Mesendoderm (in vitro differentiated cells): Measurements from ENCODE around the gene SH3BP1.
A peak's percentile ranks its signal among the peaks of the same experiment; 100 is the strongest.

Source experiments
- DNase-seq: peaks from one replicate; pipeline ENCODE4 v3.0.0; 2013
- H2AK5ac ChIP-seq: 2 replicates; pipeline ENCODE4 v1.6.1; 2013; ENCODE audit warnings: low read length, inconsistent platforms
- H2BK120ac ChIP-seq: 2 replicates; pipeline ENCODE4 v1.6.1; 2013; ENCODE audit warnings: low read depth, mild to moderate bottlenecking, low read length, moderate library complexity, mixed read lengths
- H2BK15ac ChIP-seq: replicated peaks from 2 replicates; pipeline ENCODE4 v1.6.1; 2013; ENCODE audit warnings: low read depth, mild to moderate bottlenecking, moderate library complexity
- H2BK5ac ChIP-seq: 2 replicates; pipeline ENCODE4 v1.6.1; 2013; ENCODE audit warnings: low read length, inconsistent platforms
- H3K18ac ChIP-seq: 2 replicates; pipeline ENCODE4 v1.6.1; 2013; ENCODE audit warnings: mild to moderate bottlenecking, low read length, mixed read lengths
- H3K23ac ChIP-seq: one replicate; pipeline ENCODE4 v1.6.1; 2013; ENCODE audit warnings: low read length
- H3K27ac ChIP-seq: 2 replicates; pipeline ENCODE4 v1.5.1; 2013; ENCODE audit warnings: low read depth, mild to moderate bottlenecking, inconsistent platforms, low read length, moderate library complexity
- H3K27me3 ChIP-seq: 2 replicates; pipeline ENCODE4 v1.6.1; 2013; ENCODE audit warnings: low read length, control low read depth, mild to moderate bottlenecking, inconsistent platforms; ENCODE audit not compliant: insufficient read depth, poor library complexity
- H3K36me3 ChIP-seq: 2 replicates; pipeline ENCODE4 v1.6.1; 2013; ENCODE audit warnings: low read length, inconsistent platforms; ENCODE audit not compliant: control insufficient read depth, insufficient read depth
- H3K4ac ChIP-seq: one replicate; pipeline ENCODE4 v1.6.1; 2013; ENCODE audit warnings: low read depth, mild to moderate bottlenecking, low read length, moderate library complexity
- H3K4me1 ChIP-seq: 2 replicates; pipeline ENCODE4 v1.6.1; 2013; ENCODE audit warnings: low read depth, low read length, inconsistent platforms; ENCODE audit not compliant: control insufficient read depth
- H3K4me2 ChIP-seq: 2 replicates; pipeline ENCODE4 v1.6.1; 2013; ENCODE audit warnings: low read length
- H3K4me3 ChIP-seq: 2 replicates; pipeline ENCODE4 v1.5.1; 2013; ENCODE audit warnings: mild to moderate bottlenecking, low read length
- H3K56ac ChIP-seq: one replicate; pipeline ENCODE4 v1.6.1; 2013; ENCODE audit warnings: low read length
- H3K79me1 ChIP-seq: 2 replicates; pipeline ENCODE4 v1.6.1; 2013; ENCODE audit warnings: low read length, inconsistent platforms
- H3K79me2 ChIP-seq: 2 replicates; pipeline ENCODE4 v1.6.1; 2013; ENCODE audit warnings: mild to moderate bottlenecking, low read length; ENCODE audit not compliant: control insufficient read depth, insufficient read depth
- H3K9ac ChIP-seq: 2 replicates; pipeline ENCODE4 v1.6.1; 2013; ENCODE audit warnings: low read length, inconsistent platforms
- H4K5ac ChIP-seq: one replicate; pipeline ENCODE4 v1.6.1; 2013; ENCODE audit warnings: low read length
- H4K8ac ChIP-seq: one replicate; pipeline ENCODE4 v1.6.1; 2013; ENCODE audit warnings: low read depth, mild to moderate bottlenecking, control low read depth, low read length, moderate library complexity
- WGBS: extraction: QIAGEN DNeasy Blood & Tissue Kit; methylation state at CpG from one replicate; pipeline ENCODE4 v1.1.7; 2013; ENCODE audit warnings: low lambda C conversion rate, missing lambda C conversion rate; ENCODE audit not compliant: insufficient coverage; ENCODE audit errors: extremely low coverage; 5-methylcytosine and 5-hydroxymethylcytosine counted together

Gene SH3BP1

GRCh38 chr22:37674248-37674647, 34.8 kb downstream of the SH3BP1 start:
- Histone ChIP-seq H3K9ac (no peak overlapping the region), H3K27me3 (no peaks in the 10 kb centered on the region), H4K5ac (no peak overlapping the region), H3K36me3 (peaks cover 1% of the 10 kb centered on the region), H3K4me1 (no peaks in the 10 kb centered on the region), H3K18ac (no peak overlapping the region), H3K79me2 (no peaks in the 10 kb centered on the region), H3K23ac (no peak overlapping the region), H3K4me2 (no peak overlapping the region), H3K79me1 (no peaks in the 10 kb centered on the region), H2BK120ac (no peak overlapping the region), H3K56ac (no peak overlapping the region), H2BK5ac (no peak overlapping the region), H4K8ac (no peak overlapping the region), H2AK5ac (no peak overlapping the region), H3K27ac (no peak overlapping the region), H3K4ac (no peak overlapping the region), H3K4me3 (no peak overlapping the region), H2BK15ac (no peak overlapping the region)
- DNase-seq: no peak
- WGBS: no CpG with 5 or more reads among the region's 12 CpGs

GRCh38 chr22:37674951-37675929, 35.8 kb downstream of the SH3BP1 start, which contains the start of gene LGALS1:
Gene LGALS1 (plus strand): TSS chr22:37675636. CDS start chr22:37675703, 67 bp downstream.
- no peak within 1 kb of the TSS for H2AK5ac ChIP-seq
- H2BK5ac ChIP-seq: no peak within 1 kb of the TSS
- H3K56ac ChIP-seq: peak within 1 kb of the TSS; percentile 79
- H2BK15ac ChIP-seq: no peak within 1 kb of the TSS
- no CpG with 5 or more reads among the region's 34 CpGs for WGBS
- H3K9ac ChIP-seq: peak within 1 kb of the TSS; percentile 71
- no peaks in the 10 kb centered on the region for H3K4me1 ChIP-seq
- peak within 1 kb of the TSS; percentile 40 for H3K4ac ChIP-seq
- H3K18ac ChIP-seq: peak within 1 kb of the TSS; percentile 15
- H4K8ac ChIP-seq: no peak within 1 kb of the TSS
- peaks cover 1% of the 10 kb centered on the region for H3K36me3 ChIP-seq
- no peak within 1 kb of the TSS for H3K4me3 ChIP-seq
- no peaks in the 10 kb centered on the region for H3K79me1 ChIP-seq
- no peak within 1 kb of the TSS for H3K23ac ChIP-seq
- no peak within 1 kb of the TSS for H2BK120ac ChIP-seq
- H4K5ac ChIP-seq: no peak within 1 kb of the TSS
- H3K27ac ChIP-seq: no peak within 1 kb of the TSS
- peak within 1 kb of the TSS; percentile 49 for H3K4me2 ChIP-seq
- H3K79me2 ChIP-seq: no peaks in the 10 kb centered on the region
- no peaks in the 10 kb centered on the region for H3K27me3 ChIP-seq
- DNase-seq: peak; percentile 64

- no peak overlapping the region for H2BK120ac ChIP-seq
- no peaks in the 10 kb centered on the region for H3K4me1 ChIP-seq
- H2BK15ac ChIP-seq: no peak overlapping the region
- peak overlapping the region; percentile 22 for H3K4me3 ChIP-seq
- peak overlapping the region; percentile 32 for H3K27ac ChIP-seq
- H2BK5ac ChIP-seq: no peak overlapping the region
- no peaks in the 10 kb centered on the region for H3K79me1 ChIP-seq
- H3K4me2 ChIP-seq: peak overlapping the region; percentile 49
- H3K36me3 ChIP-seq: peaks cover 1% of the 10 kb centered on the region
- H3K27me3 ChIP-seq: no peaks in the 10 kb centered on the region
- H3K4ac ChIP-seq: peak overlapping the region; percentile 40
- WGBS: no CpG with 5 or more reads among the region's 17 CpGs
- H4K5ac ChIP-seq: no peak overlapping the region
- H2AK5ac ChIP-seq: no peak overlapping the region
- peak overlapping the region; percentile 79 for H3K56ac ChIP-seq
- no peaks in the 10 kb centered on the region for H3K79me2 ChIP-seq
- peak overlapping the region; percentile 71 for H3K9ac ChIP-seq
- H3K23ac ChIP-seq: no peak overlapping the region
- H4K8ac ChIP-seq: no peak overlapping the region
- H3K18ac ChIP-seq: peak overlapping the region; percentile 15
- no peak for DNase-seq
Observed at GRCh38 chr22:37675930-37676735, 36.7 kb downstream of the SH3BP1 start.

GRCh38 chr22:37676736-37677492, 37.4 kb downstream of the SH3BP1 start:
- Histone ChIP-seq H3K4ac (peak overlapping the region; percentile 75), H3K4me3 (peak overlapping the region; percentile 35), H3K18ac (peak overlapping the region; percentile 15), H3K23ac (no peak overlapping the region), H3K4me1 (no peaks in the 10 kb centered on the region), H3K56ac (peak overlapping the region; percentile 82), H2BK5ac (no peak overlapping the region), H3K79me2 (no peaks in the 10 kb centered on the region), H3K27ac (peak overlapping the region; percentile 32), H3K9ac (peak overlapping the region; percentile 71), H4K8ac (no peak overlapping the region), H3K27me3 (no peaks in the 10 kb centered on the region), H4K5ac (no peak overlapping the region), H2BK120ac (no peak overlapping the region), H3K4me2 (peak overlapping the region; percentile 87), H3K36me3 (peaks cover 1% of the 10 kb centered on the region), H2BK15ac (no peak overlapping the region), H3K79me1 (no peaks in the 10 kb centered on the region), H2AK5ac (no peak overlapping the region)
- peak; percentile 98 for DNase-seq
- WGBS: no CpG with 5 or more reads among the region's 42 CpGs

- WGBS: no CpG with 5 or more reads among the region's 15 CpGs
- H3K36me3 ChIP-seq: peaks cover 1% of the 10 kb centered on the region
- H3K56ac ChIP-seq: peak overlapping the region; percentile 82
- no peak overlapping the region for H3K4ac ChIP-seq
- H3K79me2 ChIP-seq: no peaks in the 10 kb centered on the region
- H2BK5ac ChIP-seq: no peak overlapping the region
- no peak overlapping the region for H3K23ac ChIP-seq
- H2BK15ac ChIP-seq: no peak overlapping the region
- H2AK5ac ChIP-seq: no peak overlapping the region
- no peaks in the 10 kb centered on the region for H3K79me1 ChIP-seq
- H2BK120ac ChIP-seq: no peak overlapping the region
- no peak overlapping the region for H4K5ac ChIP-seq
- no peaks in the 10 kb centered on the region for H3K27me3 ChIP-seq
- H3K18ac ChIP-seq: no peak overlapping the region
- peak overlapping the region; percentile 58 for H3K9ac ChIP-seq
- no peak overlapping the region for H3K4me3 ChIP-seq
- no peak overlapping the region for H3K27ac ChIP-seq
- H4K8ac ChIP-seq: no peak overlapping the region
- DNase-seq: no peak
- H3K4me2 ChIP-seq: peak overlapping the region; percentile 87
- H3K4me1 ChIP-seq: no peaks in the 10 kb centered on the region
Observed at GRCh38 chr22:37677493-37677974, 38.1 kb downstream of the SH3BP1 start.
